ENCODE data around the gene MYCBP2.
A peak's percentile ranks its signal among the peaks of the same experiment; 100 is the strongest.
"Not testable (repeated sequence)": the region's sequence is repeated elsewhere in the genome, so short reads cannot be mapped to it uniquely, and the experiment has no call there.

MYCBP2 gene

GRCh38 chr13:77326905-77327604, at the start of gene MYCBP2:
Gene MYCBP2 (minus strand): TSS chr13:77327094. CDS start chr13:77326775, 319 bp downstream.
- DNase-seq (ENCODE audit: low spot score): peak; percentile 98

GRCh38 chr13:77375560-77376108, 48.7 kb upstream of the MYCBP2 start:
- peak; percentile 44 for DNase-seq (ENCODE audit: low spot score)

DNA sequence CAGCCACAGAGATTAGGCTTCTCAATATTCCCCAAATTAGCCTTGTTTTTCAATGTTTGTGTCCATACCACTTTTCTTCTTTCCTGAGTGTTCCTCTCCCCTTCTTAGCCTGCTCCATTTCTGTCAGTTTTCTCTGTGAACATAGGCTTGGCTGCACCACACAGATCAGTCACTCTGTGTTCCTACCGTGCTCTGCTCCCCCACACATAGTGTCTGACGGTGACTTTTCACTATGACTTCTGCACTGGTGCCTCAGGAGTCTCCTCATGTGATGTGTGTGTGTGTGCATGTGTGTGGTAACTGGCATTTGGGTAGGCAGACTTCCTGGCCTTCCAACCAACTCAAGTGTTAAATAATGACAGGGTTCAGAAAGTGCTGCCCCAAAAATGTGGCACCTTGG, 47.9 kb upstream of the MYCBP2 start:
- DNase-seq (ENCODE audit: low spot score): peak; percentile 43

GRCh38 chr13:77374339-77374738, 47.4 kb upstream of the MYCBP2 start:
- DNase-seq (ENCODE audit: low spot score): no peak

DNA sequence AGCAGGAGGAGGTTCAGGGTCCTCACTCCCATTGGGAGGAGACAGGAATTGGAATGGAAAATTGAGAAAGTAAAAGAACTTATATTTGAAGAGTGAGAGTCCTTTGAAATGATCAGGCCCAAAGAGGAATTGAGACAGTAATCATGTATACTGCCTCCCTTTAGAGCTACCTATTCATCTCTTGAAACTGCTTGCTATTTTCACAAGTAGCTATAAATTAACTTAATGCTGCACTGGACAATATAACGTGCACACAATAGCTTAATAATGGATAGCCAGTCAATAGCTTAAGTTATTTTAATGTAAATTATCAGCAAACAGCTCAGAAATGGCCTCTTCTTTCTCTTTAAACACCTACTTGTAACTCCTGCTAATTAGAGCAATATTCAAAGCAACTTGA, 46.6 kb upstream of the MYCBP2 start:
- DNase-seq (ENCODE audit: low spot score): no peak

DNA sequence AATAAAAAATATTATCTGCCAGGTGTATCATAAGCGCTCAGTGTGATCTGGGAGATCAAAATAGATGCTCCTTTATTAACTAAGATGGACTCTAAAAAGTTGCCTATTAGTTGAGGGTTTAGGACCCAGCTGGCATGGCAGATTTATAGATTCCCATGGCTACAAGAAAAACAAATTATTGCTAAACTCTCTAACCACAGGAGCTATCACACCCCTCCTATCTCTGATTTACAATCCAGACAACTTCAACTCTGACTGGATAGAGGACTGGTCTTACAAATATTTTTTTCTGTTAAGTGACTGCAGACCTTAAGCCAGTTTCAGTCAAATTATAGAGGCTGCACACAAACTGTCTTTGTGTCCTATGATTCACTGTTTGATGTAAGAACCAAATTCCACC, 45.4 kb upstream of the MYCBP2 start:
- DNase-seq (ENCODE audit: low spot score): no peak

DNA sequence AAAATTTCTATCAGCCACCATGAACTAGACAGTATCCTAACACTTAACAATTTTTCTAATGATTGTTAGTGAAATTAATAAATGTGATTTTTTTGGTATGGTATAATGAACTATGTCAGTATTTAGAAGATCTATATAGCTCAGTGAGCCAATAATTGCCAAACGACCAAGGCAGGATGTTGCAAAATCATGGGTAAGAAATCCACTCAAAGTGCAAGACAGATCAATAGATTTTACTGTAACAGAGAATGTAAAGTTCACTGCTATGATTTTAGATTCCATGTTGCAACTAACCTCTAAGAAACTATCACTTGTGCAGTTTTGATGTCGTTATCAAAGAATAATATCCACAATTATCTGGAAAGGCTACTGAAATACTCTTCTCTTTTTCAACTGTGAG, 44.0 kb upstream of the MYCBP2 start:
- no peak for DNase-seq (ENCODE audit: low spot score)

DNA sequence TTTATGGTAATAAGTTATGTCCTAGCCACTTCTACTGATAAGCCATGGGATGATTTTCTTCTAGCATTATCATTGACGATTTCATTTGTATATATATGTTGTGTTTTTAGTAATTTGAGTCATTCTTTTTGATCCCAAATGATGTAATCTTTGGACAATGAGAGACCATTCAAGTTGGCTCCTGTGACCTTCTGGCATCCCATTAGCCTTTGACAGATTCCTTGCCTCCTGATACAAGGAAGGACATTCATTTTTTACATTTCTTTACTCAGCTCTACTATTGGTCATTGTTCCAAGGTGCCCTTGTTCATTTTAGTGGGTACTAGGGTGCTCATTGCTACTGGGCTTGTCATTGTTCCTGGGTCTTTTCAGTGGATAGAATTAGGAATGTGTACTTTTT, 35.3 kb upstream of the MYCBP2 start:
- DNase-seq (ENCODE audit: low spot score): no peak

- DNase-seq (ENCODE audit: low spot score): no peak
Observed at GRCh38 chr13:77360032-77360685, 33.3 kb upstream of the MYCBP2 start.

DNA sequence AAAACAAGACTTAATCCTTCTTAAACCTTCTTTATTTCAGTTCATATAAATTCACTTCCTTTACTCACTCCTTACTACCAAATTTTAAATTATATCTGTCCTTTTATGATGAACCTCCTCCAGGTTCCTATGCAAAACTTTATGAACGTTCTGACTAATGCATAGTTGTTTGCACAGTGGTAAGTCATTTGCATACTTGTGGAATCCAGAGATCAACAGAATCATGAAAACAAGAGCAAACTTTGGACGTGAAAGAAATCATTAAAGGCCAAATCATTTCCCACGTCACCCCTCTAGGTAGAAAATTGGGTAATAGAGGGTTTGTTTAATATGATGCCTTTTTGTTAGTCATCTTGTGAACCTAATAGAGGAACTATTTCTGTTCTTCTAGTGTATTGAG, 32.3 kb upstream of the MYCBP2 start:
- DNase-seq (ENCODE audit: low spot score): no peak

GRCh38 chr13:77358001-77358400, 31.1 kb upstream of the MYCBP2 start:
- no peak for DNase-seq (ENCODE audit: low spot score)

GRCh38 chr13:77356155-77356554, 29.3 kb upstream of the MYCBP2 start:
- no peak for DNase-seq (ENCODE audit: low spot score)

DNA sequence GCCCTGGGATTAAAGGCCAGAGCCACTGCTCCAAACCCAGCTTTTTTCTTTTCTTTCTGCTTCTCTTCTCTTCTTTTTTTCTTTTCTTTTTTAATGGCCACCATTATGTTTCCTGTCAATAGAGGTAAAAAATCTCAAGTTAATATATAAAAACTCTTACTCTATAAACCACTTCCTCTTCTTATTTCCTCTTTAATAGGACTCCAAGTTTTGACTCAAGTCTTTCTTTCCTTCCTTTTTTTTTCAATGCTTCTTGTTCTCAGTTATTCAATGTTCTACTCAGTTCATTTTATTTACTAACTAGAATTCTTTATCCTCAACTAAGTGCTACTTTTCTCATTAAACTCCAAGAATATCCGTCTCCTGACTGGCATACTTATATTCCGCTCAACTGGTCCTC, 27.1 kb upstream of the MYCBP2 start:
- DNase-seq (ENCODE audit: low spot score): no peak

DNA sequence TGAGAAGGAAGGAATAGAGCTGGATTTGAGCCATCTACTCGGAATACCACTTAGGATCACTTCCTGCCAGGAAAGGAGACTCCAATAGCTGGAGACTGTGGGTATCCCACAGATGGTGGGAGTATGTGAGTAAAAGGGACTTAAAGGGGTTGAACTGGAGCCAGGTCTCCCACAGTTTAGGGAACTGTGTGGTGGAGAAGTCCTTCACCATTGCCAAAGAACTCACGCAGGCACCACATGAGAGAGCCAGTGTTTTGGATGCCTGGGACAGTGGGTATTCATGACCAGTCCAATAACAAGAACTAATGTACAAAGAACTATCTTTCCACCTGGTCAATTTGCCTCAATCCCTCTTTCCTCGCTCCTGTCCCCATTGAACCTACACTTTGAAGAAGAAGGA, 24.4 kb upstream of the MYCBP2 start:
- DNase-seq (ENCODE audit: low spot score): no peak

DNA sequence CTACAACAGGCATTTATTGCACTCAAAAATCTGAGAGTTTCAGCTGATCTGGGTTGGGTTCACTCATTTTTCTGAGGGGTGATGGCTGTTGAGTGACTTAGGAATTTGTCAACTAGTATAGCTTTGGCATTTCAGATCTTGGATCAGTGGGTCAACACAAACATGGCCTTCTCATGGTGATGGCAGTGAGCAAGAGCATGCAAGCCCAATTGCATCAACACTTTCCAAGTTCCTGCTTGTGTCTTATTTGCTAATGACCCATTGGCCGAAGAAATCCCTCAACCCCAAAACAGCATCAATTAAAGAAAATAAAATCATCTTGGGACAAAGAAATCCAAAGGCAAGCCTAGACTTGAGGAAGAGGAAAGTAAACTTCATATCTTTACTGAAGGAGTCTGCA, 23.9 kb upstream of the MYCBP2 start:
- no peak for DNase-seq (ENCODE audit: low spot score)

DNA sequence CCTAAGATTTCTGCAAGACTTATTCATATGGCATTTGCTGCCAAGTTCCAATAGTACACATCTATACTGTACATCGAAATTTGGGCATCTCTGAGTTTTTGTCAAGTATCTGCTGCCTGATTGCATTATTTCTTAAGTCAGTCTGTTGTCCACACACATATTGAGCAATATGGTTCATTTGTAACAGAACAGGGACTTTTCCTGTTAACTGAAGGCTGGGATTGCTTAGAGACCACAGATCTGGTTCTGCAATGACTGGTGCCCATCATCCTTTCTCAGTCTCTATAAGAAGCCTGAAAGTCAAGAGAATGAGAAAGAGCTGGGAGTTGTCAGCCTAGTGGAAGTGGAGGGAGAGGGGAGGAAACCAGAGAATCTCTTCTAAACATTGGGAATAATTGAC, 22.5 kb upstream of the MYCBP2 start:
- DNase-seq (ENCODE audit: low spot score): no peak

GRCh38 chr13:77347351-77347750, 20.5 kb upstream of the MYCBP2 start:
- not testable (repeated sequence) for DNase-seq (ENCODE audit: low spot score)

DNA sequence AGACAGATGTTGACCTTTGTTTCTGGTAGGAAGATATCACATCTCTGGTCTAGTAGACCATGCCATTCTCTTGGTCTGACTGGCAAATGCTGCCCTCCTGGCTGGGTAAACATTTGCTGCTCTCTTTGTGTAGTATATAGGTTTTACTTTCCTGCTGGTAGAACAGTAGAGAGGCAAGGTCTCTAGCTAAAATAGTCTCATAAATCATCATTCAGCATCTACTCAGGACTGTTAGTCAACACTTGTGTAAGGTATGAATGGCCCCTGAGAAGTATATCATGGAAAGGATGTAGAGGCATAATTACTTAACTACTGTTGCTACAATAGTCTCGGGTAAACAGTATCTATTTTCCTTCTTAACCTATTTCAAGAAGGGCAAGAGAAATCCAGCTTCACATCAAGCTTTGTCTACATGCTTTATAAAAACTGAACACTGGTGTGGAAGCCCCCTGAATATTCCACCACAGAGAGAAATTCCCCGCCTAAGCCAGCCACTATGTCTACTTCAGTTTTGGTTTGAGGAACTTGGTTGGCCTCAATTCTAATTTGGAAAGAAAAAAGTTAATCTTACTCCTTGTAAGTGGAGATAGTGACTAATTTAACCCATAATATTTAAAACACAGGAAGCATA, 18.4 kb upstream of the MYCBP2 start:
- no peak for DNase-seq (ENCODE audit: low spot score)

DNA sequence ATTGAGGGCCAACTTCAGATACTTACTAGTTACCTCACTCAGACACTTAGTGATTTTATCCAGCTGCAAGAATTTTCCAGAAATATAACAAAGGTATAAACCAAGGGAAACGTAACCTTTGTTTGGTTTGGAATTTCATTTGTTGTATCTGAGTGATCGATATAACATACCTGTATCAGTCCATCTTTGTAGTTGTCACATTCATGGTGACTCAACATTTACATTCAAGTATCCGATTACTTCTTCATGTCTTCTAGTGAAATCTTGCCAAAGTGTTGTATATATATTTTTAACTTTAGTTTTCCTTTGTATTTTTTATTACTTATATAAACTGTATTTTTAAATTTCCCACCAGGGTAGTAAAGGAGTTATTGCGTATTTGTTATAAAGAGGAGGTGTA, 16.9 kb upstream of the MYCBP2 start:
- DNase-seq (ENCODE audit: low spot score): no peak

GRCh38 chr13:77339408-77339807, 12.5 kb upstream of the MYCBP2 start:
- no peak for DNase-seq (ENCODE audit: low spot score)

- no peak for DNase-seq (ENCODE audit: low spot score)
Observed at GRCh38 chr13:77338961-77339401, 12.1 kb upstream of the MYCBP2 start.

DNA sequence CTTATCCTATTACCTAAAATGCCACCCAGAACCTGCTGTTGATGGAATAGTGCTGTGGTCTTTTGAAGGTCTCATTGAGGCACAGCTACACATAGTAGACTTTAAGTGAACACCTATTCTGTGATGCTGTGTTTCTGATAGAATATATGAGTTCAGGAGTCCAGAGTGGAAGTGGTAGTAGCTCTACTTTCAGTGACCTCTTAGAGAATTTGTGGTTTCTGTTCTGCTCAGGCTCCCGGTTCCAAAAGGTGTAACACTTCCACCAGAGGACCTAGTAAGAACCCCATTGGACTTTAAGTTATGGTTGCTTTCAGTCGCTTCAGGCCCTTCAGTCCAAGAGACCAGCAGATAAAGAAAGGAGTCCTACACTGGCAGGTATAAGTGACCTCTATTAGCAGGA, 11.4 kb upstream of the MYCBP2 start:
- no peak for DNase-seq (ENCODE audit: low spot score)

- no peak for DNase-seq (ENCODE audit: low spot score)
Observed at GRCh38 chr13:77337159-77337558, 10.3 kb upstream of the MYCBP2 start.
